ENCODE results near the gene OSBP2. TPM values are rescaled to one million over a fixed set of nuclear protein-coding genes. Genes with fewer than 3 reads are reported as not detected.

OSBP2 gene
- total RNA-seq, 3 donors from 2014 or later, result 0.96 to 4.6 (median 4.4) TPM

DNA sequence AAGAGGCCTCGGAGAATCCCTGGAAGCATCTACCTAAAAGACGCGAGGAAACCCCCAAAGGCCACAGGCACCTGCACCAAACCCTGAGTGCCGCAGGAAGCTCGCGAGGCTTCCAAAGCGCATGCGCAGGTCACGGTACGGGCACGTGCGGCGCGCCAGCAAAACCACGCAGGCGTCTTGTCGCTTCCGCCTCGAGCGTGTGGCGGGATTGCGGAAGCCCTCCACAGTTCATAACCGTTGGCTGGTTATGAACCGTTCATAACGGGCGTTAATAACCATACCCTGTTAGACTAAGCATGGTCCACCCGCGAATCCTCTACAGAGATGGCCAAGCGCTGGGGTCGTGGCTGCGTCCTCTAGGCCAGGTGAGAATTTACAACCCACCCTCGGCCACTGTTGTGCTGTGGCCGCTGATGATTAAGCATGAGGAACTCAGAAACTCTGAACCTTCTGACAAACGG lies 227.5 kb downstream of the OSBP2 start:
- TF ChIP-seq POLR2AphosphoS5 (IDR thresholded peaks at IDR 0.05), result no peak
- no peak for DNase-seq (ENCODE audit: low spot score in 2 of 2)
- no peaks in the 10 kb centered on the region for H3K9me3 ChIP-seq
- peak overlapping the region; percentile 37 to 62 (median 46) for H3K4me3 ChIP-seq
- no peaks in the 10 kb centered on the region for H3K4me1 ChIP-seq
- H3K36me3 ChIP-seq, result peaks cover 4% of the 10 kb centered on the region
- H3K27ac ChIP-seq, result peak overlapping the region in 1 of 2 donors; percentile 32
- H3K27me3 ChIP-seq, result no peaks in the 10 kb centered on the region
- intact Hi-C loops (cut with DNase I; ENCODE audit: low total_unique reads), result loop anchor here (10.0 kb wide), 1 partner anchor 307 kb away; no protein-coding TSS in a partner anchor

DNA sequence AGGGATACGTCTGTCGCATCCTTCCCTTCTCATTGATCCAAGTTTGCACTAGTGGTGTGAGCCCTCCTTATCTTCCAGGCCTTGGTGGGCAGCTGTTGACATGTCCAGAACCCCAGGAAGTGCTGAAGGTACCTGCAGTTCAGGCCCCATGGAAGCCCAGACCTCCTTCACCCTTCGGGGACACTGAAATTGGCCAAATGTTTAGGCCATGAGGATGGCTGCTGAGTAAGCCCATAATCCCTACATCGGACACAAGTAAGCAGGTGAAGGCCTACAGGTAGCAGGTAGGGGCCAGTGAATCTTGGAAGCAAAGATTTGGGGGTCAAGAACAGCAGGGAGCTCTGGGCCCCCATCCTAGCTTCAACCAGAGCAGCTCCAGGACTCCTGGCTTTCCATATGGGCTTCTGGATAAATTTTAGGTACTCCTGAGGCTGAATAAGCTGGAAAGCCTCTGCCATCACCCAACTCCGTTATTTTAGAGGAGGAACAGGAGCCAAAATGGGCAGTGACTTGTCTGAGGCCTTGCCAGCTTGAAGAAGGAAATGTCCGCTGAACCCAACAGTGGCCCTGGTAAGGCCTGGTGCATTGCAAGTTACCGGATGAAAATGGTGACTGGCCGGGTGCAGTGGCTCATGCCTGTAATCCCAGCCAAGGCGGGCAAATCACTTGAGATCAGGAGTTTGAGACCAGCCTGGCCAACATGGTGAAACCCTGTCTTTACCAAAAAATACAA lies 228.7 kb downstream of the OSBP2 start:
- Histone ChIP-seq H3K27me3 (no peaks in the 10 kb centered on the region), H3K4me3 (no peak overlapping the region), H3K9me3 (no peaks in the 10 kb centered on the region), H3K4me1 (no peaks in the 10 kb centered on the region), H3K27ac (no peak overlapping the region), H3K36me3 (peaks cover 8% of the 10 kb centered on the region)
- no peak for DNase-seq (ENCODE audit: low spot score in 2 of 2)
- TF ChIP-seq POLR2AphosphoS5 (IDR thresholded peaks at IDR 0.05) (no peak), POLR2A (IDR thresholded peaks at IDR 0.05) (no peak)
- TF ChIP-seq, protein P1, sequence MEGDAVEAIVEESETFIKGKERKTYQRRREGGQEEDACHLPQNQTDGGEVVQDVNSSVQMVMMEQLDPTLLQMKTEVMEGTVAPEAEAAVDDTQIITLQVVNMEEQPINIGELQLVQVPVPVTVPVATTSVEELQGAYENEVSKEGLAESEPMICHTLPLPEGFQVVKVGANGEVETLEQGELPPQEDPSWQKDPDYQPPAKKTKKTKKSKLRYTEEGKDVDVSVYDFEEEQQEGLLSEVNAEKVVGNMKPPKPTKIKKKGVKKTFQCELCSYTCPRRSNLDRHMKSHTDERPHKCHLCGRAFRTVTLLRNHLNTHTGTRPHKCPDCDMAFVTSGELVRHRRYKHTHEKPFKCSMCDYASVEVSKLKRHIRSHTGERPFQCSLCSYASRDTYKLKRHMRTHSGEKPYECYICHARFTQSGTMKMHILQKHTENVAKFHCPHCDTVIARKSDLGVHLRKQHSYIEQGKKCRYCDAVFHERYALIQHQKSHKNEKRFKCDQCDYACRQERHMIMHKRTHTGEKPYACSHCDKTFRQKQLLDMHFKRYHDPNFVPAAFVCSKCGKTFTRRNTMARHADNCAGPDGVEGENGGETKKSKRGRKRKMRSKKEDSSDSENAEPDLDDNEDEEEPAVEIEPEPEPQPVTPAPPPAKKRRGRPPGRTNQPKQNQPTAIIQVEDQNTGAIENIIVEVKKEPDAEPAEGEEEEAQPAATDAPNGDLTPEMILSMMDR (IDR thresholded peaks at IDR 0.05), result no peak
- intact Hi-C loops (cut with DNase I; ENCODE audit: low total_unique reads), result loop anchor here (10.0 kb wide), 1 partner anchor 309 kb away; no protein-coding TSS in a partner anchor

DNA sequence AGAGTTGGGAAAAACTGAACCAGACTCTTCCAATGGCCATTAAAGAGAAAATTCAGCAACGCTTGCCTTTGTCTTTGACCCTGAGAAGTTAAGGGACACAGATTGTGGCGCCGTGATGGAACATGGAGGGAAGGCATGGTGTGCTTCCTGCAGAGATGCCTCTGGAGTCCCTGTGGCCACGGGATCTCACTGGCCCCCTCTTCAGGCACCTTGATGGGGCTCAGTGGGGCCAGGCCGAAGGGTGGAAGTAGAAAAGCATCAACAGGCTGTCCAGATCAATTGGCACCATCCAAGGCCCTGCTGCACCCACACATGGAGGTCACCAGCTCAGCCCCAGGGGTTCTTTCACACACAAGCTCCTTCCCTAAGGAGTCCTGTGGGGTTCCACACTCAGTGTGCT lies 231.0 kb downstream of the OSBP2 start:
- no peak overlapping the region for H3K27ac ChIP-seq
- no peak overlapping the region for H3K4me3 ChIP-seq
- DNase-seq (ENCODE audit: low spot score in 2 of 2), result no peak
- intact Hi-C loops (cut with DNase I; ENCODE audit: low total_unique reads), result loop anchor here (10.0 kb wide), 1 partner anchor 311 kb away; no protein-coding TSS in a partner anchor
- H3K4me1 ChIP-seq, result no peaks in the 10 kb centered on the region
- H3K9me3 ChIP-seq, result no peaks in the 10 kb centered on the region
- peaks cover 8% of the 10 kb centered on the region for H3K36me3 ChIP-seq
- no peak for TF ChIP-seq POLR2AphosphoS5 (IDR thresholded peaks at IDR 0.05)
- no peak for TF ChIP-seq POLR2A (IDR thresholded peaks at IDR 0.05)
- TF ChIP-seq, protein P1 (IDR thresholded peaks at IDR 0.05), result no peak
- no peaks in the 10 kb centered on the region for H3K27me3 ChIP-seq

DNA sequence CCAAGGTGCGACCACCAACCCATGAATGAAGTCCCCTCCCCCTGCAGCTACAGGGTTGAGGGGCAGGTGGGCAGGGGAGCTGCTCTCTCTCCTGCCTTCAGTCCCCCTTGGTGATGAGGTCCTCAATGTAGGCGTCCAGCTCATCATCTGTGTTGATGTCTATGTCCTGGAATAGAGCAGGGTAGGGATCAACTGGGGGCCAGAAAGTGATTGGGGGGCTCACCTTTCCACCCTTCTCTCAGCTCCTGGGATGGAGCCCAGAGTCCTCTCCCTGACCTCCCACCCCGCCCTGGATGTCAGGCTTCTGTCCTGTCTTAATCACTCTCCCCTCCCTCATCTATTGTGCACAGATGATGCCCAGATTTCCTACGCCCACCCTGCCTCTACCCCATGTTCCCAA lies 232.0 kb downstream of the OSBP2 start:
- Histone ChIP-seq H3K27me3 (no peaks in the 10 kb centered on the region), H3K27ac (no peak overlapping the region), H3K4me3 (no peak overlapping the region), H3K9me3 (no peaks in the 10 kb centered on the region), H3K4me1 (no peaks in the 10 kb centered on the region), H3K36me3 (peaks cover 8% of the 10 kb centered on the region)
- no peak for DNase-seq (ENCODE audit: low spot score in 2 of 2)
- intact Hi-C loops (cut with DNase I; ENCODE audit: low total_unique reads), result loop anchor here (10.0 kb wide), 1 partner anchor 312 kb away; no protein-coding TSS in a partner anchor
- TF ChIP-seq, protein P1 (IDR thresholded peaks at IDR 0.05), result no peak
- TF ChIP-seq POLR2A (IDR thresholded peaks at IDR 0.05) (no peak), POLR2AphosphoS5 (IDR thresholded peaks at IDR 0.05) (no peak)

DNA sequence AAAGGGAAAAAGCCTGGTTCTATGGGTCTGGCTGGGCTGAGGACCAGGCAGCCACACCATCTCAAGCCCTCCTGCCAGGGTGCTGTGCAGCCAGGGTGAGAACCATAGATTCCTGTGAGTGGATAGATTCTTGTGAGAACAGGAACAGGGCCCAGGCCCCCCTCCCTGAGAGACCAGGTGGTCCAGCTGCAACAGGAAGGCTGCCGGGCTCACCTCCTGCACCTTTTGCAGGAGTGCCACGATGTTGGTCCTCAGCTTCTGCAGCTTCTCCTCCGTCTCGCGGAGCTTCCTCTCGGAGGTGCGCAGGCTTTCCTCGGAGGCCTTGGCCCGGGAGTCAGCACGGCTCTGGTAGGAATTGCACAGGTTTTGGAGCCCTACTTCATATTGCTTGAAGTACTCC lies 233.1 kb downstream of the OSBP2 start:
- DNase-seq (ENCODE audit: low spot score in 2 of 2), result no peak
- intact Hi-C loops (cut with DNase I; ENCODE audit: low total_unique reads), result loop anchor here (10.0 kb wide), 1 partner anchor 313 kb away; no protein-coding TSS in a partner anchor
- Histone ChIP-seq H3K27ac (no peak overlapping the region), H3K9me3 (no peaks in the 10 kb centered on the region), H3K4me1 (no peaks in the 10 kb centered on the region), H3K27me3 (no peaks in the 10 kb centered on the region), H3K4me3 (no peak overlapping the region), H3K36me3 (peaks cover 14% of the 10 kb centered on the region)
- TF ChIP-seq, protein P1 (IDR thresholded peaks at IDR 0.05), result no peak
- no peak for TF ChIP-seq POLR2A (IDR thresholded peaks at IDR 0.05)
- TF ChIP-seq POLR2AphosphoS5 (IDR thresholded peaks at IDR 0.05), result no peak

Data from breast epithelium (tissue), 4 donors.